ENCODE measurements around the gene FNDC3B. TPM values are rescaled to one million over a fixed set of nuclear protein-coding genes. Genes with fewer than 3 reads are reported as not detected.

Gene FNDC3B
- total RNA-seq, 1 experiment from 2014 or later: 22.9 TPM

DNA sequence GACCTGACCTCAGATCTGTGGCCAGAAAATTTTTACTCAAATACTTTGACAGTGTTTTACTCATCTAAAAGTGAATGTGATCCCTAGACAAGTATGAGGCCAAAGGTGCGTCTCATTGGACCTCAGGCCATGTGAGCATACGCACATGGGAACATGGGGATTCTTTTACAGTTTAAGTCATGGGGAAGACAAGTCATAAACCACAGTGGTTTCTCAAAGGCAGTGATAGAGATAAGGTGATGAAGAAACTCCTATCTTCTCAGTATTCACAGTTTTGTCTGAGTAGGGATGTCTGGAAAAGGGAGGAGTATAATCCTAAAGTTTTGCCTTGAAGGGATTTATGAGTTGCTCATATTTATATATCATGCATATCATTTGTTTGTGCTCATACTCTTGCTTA is 173.8 kb downstream of the FNDC3B start:
- in situ Hi-C loops (cut with HindIII; ENCODE audit: low sequenced_read_pairs): no loop called here

DNA sequence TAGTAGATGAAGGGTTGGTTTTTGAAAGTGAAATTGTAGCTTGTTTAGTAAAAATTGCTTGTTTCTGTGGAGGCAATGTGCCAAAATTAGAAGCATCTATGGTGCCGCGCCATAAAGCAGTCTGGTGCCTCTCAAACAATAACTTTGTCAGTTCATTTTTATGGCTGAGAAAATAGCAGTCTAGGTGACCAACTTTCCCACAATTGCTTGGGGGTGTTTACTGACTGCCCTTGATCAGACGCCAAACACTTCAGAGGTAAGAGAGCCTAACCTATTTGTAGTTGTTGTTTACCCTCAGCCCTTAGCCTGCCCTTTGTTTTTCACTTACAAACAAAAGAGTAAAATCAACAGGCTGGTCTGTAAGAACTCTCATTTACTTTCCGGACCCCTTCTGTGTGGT is 174.5 kb downstream of the FNDC3B start:
- in situ Hi-C loops (cut with HindIII; ENCODE audit: low sequenced_read_pairs): no loop called here
- no peak for DNase-seq (ENCODE audit: low spot score)

More for the DNA sequence above, 173.8 kb downstream of the FNDC3B start:
- no peak for DNase-seq (ENCODE audit: low spot score)

DNA sequence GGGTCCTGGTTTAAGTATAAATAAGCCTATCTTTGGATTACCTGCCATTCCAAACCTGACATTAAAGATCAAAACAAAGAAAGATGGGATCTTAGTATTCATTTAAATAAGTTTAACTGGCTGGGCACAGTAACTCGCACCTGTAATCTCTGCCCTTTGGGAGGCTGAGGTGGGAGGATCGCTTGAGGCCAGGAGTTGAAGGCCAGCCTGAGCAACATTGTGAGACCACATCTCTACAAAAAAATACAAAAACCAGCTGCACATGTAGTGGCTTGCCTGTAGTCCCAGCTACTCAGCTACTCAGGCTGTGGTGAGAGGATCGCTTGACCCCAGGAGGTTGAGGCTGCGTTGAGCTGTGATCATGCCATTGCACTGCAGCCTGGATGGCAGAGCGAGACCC is 176.9 kb downstream of the FNDC3B start:
- in situ Hi-C loops (cut with HindIII; ENCODE audit: low sequenced_read_pairs): no loop called here
- no peak for DNase-seq (ENCODE audit: low spot score)

DNA sequence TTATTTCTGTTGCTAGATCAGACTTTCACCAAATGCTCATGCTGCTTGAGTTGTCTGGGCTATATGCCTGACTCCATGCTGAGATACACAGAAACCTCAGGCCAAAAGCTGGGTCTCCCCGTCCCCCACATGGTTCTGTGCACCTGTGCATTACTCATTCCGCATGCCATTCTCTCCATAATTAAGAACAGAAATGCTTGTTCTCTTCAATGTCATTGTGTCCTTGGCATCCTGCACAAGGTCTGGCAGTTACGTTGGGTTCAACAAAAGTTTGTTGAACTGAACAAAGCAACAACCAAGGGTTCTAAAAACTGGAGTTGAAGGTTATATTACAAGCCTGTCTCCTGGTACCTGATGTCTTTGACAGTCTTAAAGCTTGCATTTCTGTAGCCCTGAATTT is 177.5 kb downstream of the FNDC3B start:
- in situ Hi-C loops (cut with HindIII; ENCODE audit: low sequenced_read_pairs): no loop called here
- peak; percentile 61 for DNase-seq (ENCODE audit: low spot score)

DNA sequence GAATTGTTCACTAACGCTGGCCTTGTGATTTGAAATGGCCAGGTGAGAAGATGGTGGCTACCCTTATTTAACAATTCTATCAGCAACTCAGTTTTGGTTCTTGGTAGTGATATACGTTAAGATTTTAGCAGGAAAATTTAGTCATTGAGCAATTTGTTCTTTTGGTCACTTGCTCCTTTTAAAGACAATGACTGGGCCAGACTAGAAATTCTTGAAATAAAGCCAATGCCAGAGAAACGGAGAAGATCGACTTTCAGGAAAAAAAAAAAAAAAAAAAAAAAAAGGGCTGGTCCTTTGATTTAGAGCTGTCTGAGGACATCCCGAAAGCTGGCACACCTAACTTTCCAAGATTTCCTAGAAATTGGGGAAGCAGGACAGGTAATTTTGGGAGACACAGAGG is 178.5 kb downstream of the FNDC3B start:
- in situ Hi-C loops (cut with HindIII; ENCODE audit: low sequenced_read_pairs): no loop called here
- no peak for DNase-seq (ENCODE audit: low spot score)

DNA sequence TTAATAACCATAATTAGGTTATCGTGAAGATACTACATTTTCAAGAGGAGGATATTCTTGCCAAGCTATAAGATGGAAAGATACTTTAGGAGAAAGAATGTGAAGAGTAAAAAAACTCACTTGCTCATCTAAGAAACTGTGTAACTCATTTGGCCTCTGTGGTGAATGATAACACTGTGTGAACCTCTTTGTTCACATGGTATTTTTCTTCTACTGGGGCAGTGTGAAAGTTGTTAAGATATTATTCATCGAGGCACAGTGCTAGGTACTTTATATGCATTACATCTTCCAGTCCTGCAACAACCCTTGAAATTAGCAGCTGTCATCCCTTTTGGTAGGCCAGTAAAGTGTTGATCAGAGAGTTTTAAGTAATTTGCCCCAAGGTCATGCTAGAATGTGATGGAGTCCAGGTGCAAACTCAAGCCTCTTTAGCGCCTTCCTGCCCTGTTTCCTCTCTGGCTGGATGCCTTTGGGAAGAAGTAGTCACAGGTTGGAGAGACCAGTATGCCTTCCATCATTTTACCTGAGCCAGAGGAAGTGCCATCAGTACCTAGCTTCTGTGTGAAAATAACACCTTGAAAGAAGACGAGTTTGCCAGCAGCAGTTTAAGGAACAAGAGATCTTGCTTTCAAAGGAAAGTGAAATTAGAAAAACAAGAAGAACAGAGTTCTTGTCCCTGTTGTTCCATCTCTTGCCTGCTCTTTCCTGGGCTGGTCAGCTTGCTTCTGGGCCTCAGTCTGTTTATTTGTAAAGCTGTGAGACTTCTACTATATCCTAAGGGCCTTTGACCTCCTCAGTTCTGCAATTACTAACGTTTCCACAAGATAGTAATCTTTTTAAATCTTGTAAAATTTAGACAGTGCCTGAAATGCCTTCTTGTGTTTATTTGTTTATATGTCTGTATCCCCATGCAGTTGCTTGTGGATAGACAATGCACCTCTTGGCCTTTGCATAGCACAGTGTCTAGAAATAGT is 179.3 kb downstream of the FNDC3B start:
- no peak for DNase-seq (ENCODE audit: low spot score)
- in situ Hi-C loops (cut with HindIII; ENCODE audit: low sequenced_read_pairs): no loop called here

DNA sequence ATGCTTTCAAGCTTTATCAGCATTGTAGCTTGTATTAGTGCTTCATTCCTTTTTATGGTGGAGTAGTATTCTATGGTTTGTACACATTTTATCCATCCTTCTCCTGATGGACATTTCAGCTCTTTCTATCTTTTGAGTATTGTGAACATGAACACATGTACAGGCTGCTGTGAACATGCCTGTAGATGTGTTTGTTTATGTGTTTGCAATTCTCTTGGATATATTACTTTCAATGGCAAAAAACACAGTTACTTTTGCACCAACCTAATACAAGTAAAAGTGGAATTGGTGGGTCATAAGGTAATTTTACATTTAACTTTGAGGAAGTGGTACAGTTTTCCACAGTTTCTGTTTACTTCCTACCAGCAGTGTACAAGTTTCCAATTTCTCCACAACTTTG is 180.4 kb downstream of the FNDC3B start:
- no peak for DNase-seq (ENCODE audit: low spot score)
- in situ Hi-C loops (cut with HindIII; ENCODE audit: low sequenced_read_pairs): no loop called here

DNA sequence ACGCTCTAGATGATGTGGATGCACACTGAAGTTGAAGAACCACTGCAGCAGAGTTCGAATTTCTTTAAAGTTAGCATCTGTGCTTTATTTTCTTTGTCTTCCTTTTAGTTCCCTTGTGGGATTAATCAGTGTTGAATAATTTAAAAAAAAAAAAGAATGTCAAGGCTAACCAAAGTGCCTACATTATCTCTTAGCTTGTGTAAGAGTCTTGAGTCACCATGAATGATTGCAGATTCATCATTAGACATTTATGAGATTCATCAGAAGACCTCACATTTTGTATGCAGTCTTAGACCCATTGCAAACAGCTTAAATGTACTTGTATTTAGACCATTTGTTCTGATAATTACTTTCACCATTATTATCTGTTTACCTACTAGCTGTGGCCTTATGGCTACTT is 182.2 kb downstream of the FNDC3B start:
- DNase-seq (ENCODE audit: low spot score): no peak
- in situ Hi-C loops (cut with HindIII; ENCODE audit: low sequenced_read_pairs): no loop called here

DNA sequence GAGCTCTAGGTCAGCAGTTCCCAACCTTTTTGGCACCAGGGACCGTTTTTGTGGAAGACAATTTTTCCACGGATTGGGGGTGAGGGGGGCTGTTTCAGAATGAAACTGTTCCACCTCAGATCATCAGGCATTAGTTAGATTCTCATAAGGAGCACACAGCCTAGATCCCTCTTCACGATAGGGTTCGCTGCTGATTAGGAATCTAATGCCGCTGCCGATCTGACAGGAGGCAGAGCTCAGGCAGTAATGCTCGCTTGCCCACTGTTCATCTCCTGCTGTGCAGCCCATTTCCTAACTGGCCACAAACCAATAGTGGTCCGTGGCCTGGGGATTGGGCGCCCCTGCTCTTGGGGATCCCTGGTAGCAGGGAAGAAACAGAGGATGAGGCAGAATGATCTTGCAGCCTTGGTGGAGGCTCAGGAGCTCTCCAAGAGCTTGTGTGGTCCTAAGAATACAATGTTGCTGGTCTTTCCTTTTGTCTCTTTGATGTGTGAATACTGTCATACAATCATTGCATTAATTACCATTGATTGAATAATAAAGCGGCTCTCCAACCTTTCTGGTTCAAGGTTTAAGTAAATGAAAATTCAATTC is 183.2 kb downstream of the FNDC3B start:
- in situ Hi-C loops (cut with HindIII; ENCODE audit: low sequenced_read_pairs): no loop called here
- no peak for DNase-seq (ENCODE audit: low spot score)

DNA sequence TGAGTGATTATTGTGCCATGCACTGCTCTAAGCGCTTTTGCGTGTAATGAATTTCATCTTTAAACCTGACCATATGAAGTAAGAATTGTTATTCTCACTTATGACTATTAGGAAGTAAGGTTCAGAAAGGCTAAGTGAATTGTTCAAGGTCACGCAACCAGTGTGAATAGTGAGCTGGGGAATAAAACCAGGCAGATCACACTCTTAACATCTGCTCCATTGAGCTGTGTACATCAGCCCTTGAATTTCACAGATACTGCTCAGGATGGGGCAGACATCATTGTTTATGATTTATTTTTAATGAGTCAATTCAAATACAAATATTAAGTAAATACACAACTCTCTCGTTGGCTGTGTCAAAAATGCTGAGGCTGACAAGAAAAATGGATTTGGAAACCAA is 184.5 kb downstream of the FNDC3B start:
- DNase-seq (ENCODE audit: low spot score): no peak
- in situ Hi-C loops (cut with HindIII; ENCODE audit: low sequenced_read_pairs): no loop called here

DNA sequence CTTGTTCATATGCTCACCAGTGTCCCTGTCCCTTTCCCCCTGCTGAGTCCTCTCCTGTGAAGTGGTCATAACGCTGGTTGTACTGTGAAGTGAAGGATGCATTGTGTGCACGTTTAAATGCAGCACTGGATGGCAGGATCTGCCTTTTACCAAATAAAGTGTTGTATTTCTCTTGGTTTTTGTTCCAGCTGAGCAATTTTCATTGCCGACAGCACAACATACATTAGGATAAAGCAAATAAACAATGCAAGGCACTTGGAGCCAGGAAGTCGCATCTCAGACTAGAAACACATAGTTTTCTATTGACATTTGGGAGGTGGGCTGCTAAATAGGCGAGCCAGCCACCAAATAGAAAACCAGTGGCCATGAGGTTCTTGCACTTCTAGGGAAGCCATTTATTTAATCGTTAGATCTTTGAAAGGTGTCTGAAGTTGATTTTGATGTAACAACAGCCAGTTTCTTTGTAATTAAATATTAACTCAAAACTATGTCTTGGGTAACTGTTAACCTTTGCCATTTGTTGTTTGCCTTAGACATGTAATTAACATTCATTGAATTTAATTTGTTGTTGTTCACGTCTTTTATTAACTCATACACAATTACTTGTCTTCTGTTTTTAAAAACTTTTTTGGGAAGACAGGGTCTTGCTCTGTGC is 185.3 kb downstream of the FNDC3B start:
- DNase-seq (ENCODE audit: low spot score): no peak
- in situ Hi-C loops (cut with HindIII; ENCODE audit: low sequenced_read_pairs): no loop called here

DNA sequence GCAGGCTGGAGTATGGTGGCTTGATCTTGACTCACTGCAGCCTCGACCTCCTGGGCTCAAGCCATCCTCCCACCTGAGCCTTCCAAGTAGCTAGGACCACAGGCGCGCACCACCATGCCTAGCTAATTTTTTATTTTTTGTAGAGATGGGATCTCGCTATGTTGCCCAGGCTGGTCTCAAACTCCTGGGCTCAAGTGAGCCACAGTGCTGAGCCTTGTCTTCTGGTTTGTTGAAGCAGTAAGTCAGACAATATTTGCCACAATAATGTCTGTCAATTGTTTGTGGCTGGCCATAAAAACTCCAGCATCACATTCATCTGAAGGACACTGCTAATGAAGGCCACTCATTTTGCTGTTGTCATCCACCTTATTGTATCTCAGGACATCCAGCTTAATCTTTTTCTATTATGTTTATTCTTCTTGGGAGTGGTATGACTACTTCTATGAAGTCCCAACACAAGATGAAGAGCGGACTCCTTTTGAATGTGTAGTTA is 185.9 kb downstream of the FNDC3B start:
- in situ Hi-C loops (cut with HindIII; ENCODE audit: low sequenced_read_pairs): no loop called here
- DNase-seq (ENCODE audit: low spot score): no peak

DNA sequence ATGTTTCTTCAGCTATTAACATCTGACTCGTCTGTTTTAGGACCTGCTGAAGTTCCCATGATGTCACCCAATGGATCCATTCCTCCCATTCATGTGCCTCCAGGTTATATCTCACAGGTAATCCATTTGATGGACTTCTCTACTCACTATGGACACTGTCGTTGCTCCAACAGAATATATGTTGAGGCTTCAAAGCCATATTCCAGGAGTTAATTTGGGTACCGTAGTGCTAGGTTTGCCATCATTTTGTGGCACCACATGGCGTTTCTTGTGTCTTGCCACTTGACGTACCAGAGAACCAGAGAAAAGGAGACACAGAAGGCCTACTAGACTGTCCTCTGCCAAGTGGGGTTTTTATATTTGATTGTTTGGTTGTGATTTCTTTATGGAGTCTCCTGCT is 187.5 kb downstream of the FNDC3B start:
- no peak for DNase-seq (ENCODE audit: low spot score)

DNA sequence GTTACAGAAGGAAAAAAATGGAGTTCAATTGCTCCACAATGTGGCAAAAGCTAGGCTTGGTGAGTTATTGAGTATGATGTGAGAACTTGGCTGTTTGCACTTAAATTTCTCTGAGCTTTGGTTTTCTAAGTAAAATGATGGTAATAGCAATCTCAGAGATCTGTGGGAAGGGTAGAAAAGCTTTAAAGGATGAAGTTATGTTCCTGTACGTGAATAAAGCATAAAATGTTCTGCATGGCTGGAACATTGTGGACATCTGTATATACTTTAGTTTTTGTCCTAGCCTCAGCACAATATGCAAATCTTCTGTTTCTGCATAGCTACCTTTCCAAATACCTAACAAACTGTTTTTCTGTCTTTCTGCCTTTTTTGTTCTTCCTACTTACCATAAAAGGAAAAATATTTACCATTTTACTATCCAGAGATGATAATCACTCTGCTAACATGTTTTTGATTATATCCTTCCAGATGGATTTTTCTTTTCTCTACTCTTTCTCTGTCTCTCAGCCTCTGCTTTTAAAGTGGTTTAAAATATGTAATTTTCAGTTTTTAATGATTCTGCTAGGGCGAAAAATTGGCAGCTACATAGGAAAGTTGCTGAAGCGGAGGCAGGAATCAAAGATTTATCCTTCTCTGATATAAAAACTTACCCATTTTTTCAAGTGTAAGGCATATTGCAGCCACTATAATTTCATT is 188.1 kb downstream of the FNDC3B start:
- DNase-seq (ENCODE audit: low spot score): no peak
- in situ Hi-C loops (cut with HindIII; ENCODE audit: low sequenced_read_pairs): no loop called here

More for the DNA sequence above, 187.5 kb downstream of the FNDC3B start:
- in situ Hi-C loops (cut with HindIII; ENCODE audit: low sequenced_read_pairs): no loop called here

DNA sequence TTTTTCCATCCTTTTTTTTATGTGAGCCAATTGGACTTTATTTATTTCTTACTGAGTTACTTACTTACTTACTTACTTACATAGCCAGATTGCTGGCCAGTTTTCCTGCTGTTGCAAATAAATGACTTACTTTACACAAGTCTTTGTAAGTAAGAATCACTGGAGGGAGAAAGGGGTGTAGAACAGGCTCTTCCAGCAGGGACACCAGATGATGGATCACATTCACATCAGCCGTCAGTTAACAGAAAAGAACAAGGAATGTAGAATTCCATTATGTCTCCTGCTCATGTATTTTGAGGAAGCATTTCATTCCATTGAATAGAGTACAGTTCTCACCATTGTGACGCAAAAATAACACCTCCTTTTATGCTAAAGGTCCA is 188.6 kb downstream of the FNDC3B start:
- in situ Hi-C loops (cut with HindIII; ENCODE audit: low sequenced_read_pairs): no loop called here
- no peak for DNase-seq (ENCODE audit: low spot score)

DNA sequence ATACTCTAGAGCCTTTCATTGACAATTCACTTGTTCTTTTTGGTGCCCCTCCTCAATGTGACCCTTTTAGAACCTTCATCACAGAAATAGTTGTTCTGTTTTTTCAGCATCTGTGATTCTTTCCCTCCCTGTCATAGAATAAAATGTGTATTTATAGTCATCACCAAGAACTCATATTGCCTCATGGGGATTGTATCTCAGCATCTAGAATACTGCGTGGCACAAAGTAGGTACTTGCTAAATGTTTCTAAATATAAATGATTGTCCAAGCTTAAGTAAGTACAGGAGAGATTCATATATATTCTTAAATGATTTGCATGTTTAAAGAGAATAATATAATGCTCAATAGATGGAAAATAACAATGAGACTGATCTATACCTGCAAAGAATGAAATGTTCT is 190.1 kb downstream of the FNDC3B start:
- no peak for DNase-seq (ENCODE audit: low spot score)
- in situ Hi-C loops (cut with HindIII; ENCODE audit: low sequenced_read_pairs): no loop called here

DNA sequence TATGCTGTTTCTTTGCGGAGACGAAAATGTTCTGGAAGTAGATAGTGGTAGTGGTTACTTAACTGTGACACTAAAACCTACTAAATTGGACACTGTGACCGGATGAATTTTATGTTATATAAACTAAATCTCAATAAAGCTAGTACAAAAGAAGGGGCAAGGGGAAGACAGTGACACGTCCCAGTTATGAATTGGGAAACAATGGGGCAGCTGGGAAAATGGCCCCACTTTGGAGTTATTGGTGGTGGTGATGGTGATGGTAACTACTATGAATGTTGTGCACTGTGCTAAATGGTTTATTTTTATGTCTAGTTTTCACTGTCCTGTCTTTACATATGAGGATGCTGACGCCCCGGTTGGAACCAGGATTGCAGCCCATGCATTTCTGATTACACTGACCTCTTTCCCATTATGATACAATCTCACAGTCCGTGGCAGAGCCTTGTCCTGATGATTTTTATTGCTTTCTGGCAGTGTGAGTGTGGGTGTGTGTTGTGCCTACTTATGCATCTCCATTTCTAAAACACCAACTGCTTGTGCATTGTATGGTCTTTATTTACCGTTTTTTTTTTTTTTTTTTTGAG is 192.0 kb downstream of the FNDC3B start:
- in situ Hi-C loops (cut with HindIII; ENCODE audit: low sequenced_read_pairs): no loop called here
- DNase-seq (ENCODE audit: low spot score): no peak

DNA sequence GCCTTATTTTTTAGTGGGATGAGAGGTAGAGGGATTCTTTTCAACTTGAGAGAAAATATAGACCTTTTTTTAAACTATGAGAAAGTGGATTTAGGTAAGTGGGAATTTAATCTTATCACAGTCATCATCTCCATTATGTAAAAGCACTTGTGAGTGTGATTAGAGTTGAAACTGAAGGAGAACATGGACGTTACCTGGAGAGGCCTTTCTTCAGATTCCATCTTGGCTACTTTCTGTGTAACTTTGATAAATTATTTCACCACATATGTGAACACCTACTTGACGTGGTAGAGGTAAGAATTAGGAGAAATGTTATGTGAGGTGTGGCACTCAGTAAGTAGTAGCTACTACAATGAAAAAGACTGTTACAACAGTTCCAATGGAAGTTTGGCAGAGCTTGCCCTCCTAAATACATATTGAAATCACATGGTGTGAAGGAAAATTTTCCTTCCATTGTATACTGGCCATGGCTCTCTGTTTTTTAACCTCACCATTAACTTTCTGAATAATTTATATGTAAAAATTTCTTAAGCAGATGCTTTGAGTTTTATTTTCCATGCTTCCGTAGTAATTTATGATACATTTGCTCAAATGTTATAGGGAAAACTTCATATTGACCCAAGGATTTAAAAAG is 193.3 kb downstream of the FNDC3B start:
- in situ Hi-C loops (cut with HindIII; ENCODE audit: low sequenced_read_pairs): no loop called here

More for the DNA sequence above, 193.3 kb downstream of the FNDC3B start:
- DNase-seq (ENCODE audit: low spot score): no peak
